ENCODE measurements around the gene PCLO.
"Not testable (repeated sequence)": the region's sequence is repeated elsewhere in the genome, so short reads cannot be mapped to it uniquely, and the experiment has no call there.

PCLO gene

GRCh38 chr7:82713506-82713905, 449.2 kb downstream of the PCLO start:
- Histone ChIP-seq H2BK12ac (ENCODE audit: low read length in 2 of 2) (no peak overlapping the region), H3K14ac (ENCODE audit: low read length in 2 of 2) (no peak overlapping the region), H3K27ac (ENCODE audit: low read length, poor library complexity, severe bottlenecking) (no peak overlapping the region), H3K23ac (ENCODE audit: low read length in 2 of 2) (no peak overlapping the region), H4K91ac (ENCODE audit: low read length) (no peak overlapping the region), H3K9me3 (ENCODE audit: control insufficient read depth, low read length) (no peaks in the 10 kb centered on the region), H2BK120ac (ENCODE audit: low read depth, low read length) (no peak overlapping the region), H3K4me3 (ENCODE audit: insufficient read depth in 1 of 2, low read depth in 1 of 2, low read length in 2 of 2) (no peak overlapping the region), H3K36me3 (ENCODE audit: control insufficient read depth in 1 of 2, insufficient read depth in 2 of 2, low read depth in 1 of 2, low read length in 2 of 2) (no peaks in the 10 kb centered on the region), H3K79me1 (replicated peaks; ENCODE audit: low read length, poor library complexity, severe bottlenecking) (no peaks in the 10 kb centered on the region), H2BK15ac (ENCODE audit: low read depth, poor library complexity, severe bottlenecking) (no peak overlapping the region), H2AK5ac (ENCODE audit: low read length, severe bottlenecking) (no peak overlapping the region), H2BK5ac (ENCODE audit: low read depth, low read length, poor library complexity, severe bottlenecking) (no peak overlapping the region), H2AFZ (ENCODE audit: low read depth, low read length) (no peak overlapping the region), H3K4ac (ENCODE audit: low read depth in 1 of 2, low read length in 2 of 2) (no peak overlapping the region), H3K4me1 (ENCODE audit: control insufficient read depth, insufficient read depth, low read depth, low read length) (no peaks in the 10 kb centered on the region), H3K4me2 (ENCODE audit: low read length, poor library complexity, severe bottlenecking) (no peak overlapping the region), H3K18ac (ENCODE audit: low read depth in 1 of 2, low read length in 2 of 2) (no peak overlapping the region), H3K27me3 (ENCODE audit: control insufficient read depth in 1 of 2, insufficient read depth in 1 of 2, low read length in 2 of 2) (no peaks in the 10 kb centered on the region), H4K8ac (ENCODE audit: low read length) (no peak overlapping the region), H3K9ac (ENCODE audit: low read length) (no peak overlapping the region)
- WGBS: no CpG with 5 or more reads among the region's 2 CpGs
- DNase-seq: no peak

GRCh38 chr7:82706344-82706743, 456.3 kb downstream of the PCLO start:
- H3K36me3 ChIP-seq (ENCODE audit: control insufficient read depth in 1 of 2, insufficient read depth in 2 of 2, low read depth in 1 of 2, low read length in 2 of 2); H3K9me3 ChIP-seq (ENCODE audit: control insufficient read depth, low read length); H4K91ac ChIP-seq (ENCODE audit: low read length); H3K27ac ChIP-seq (ENCODE audit: low read length, poor library complexity, severe bottlenecking); H2AFZ ChIP-seq (ENCODE audit: low read depth, low read length); DNase-seq; H2BK12ac ChIP-seq (ENCODE audit: low read length in 2 of 2); H3K18ac ChIP-seq (ENCODE audit: low read depth in 1 of 2, low read length in 2 of 2); H3K4me1 ChIP-seq (ENCODE audit: control insufficient read depth, insufficient read depth, low read depth, low read length); H2BK5ac ChIP-seq (ENCODE audit: low read depth, low read length, poor library complexity, severe bottlenecking); H4K8ac ChIP-seq (ENCODE audit: low read length); H3K14ac ChIP-seq (ENCODE audit: low read length in 2 of 2); H3K4me2 ChIP-seq (ENCODE audit: low read length, poor library complexity, severe bottlenecking); H3K79me1 ChIP-seq (replicated peaks; ENCODE audit: low read length, poor library complexity, severe bottlenecking); H3K4me3 ChIP-seq (ENCODE audit: insufficient read depth in 1 of 2, low read depth in 1 of 2, low read length in 2 of 2); H2BK15ac ChIP-seq (ENCODE audit: low read depth, poor library complexity, severe bottlenecking); H2AK5ac ChIP-seq (ENCODE audit: low read length, severe bottlenecking); H2BK120ac ChIP-seq (ENCODE audit: low read depth, low read length); H3K4ac ChIP-seq (ENCODE audit: low read depth in 1 of 2, low read length in 2 of 2); H3K27me3 ChIP-seq (ENCODE audit: control insufficient read depth in 1 of 2, insufficient read depth in 1 of 2, low read length in 2 of 2); H3K23ac ChIP-seq (ENCODE audit: low read length in 2 of 2); H3K9ac ChIP-seq (ENCODE audit: low read length): not testable (repeated sequence)
- WGBS: no CpG with 5 or more reads among the region's 1 CpG

DNA sequence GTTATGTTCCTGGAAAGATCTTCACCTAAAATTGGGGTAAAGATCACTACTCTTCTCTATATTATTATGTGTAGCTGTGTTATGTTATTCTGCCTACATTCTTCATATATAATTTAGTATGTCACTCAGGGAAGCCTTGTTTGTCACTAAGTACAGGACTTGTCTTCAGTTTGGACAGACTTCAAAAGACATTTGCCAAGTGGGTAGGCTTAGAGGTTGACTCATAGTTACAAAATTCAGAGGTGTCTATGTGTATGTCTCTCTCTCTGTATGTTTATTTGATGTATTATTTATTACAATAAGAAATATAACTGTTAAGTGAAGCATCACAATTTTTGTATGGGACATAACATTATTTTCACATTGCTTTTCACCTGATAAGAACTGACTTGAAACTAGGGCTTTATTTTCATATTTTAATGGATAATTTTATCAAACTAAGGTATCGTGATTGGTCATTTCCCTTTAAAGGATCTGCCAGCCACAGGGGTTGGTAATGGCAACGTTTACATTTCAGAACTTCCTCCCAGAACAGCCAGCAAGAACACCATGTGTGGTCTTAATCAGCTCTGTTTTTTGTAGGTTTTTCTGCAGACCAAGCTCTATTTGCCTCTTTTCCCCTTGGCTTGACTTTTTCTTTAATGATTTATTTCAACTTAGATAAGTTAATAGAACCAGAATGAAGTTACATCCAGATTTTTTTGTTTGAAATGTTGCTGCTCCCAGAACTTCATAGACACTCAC, 457.0 kb downstream of the PCLO start:
- H3K23ac ChIP-seq (ENCODE audit: low read length in 2 of 2): no peak overlapping the region
- no peak overlapping the region for H3K9ac ChIP-seq (ENCODE audit: low read length)
- H3K18ac ChIP-seq (ENCODE audit: low read depth in 1 of 2, low read length in 2 of 2): no peak overlapping the region
- no peak overlapping the region for H2BK15ac ChIP-seq (ENCODE audit: low read depth, poor library complexity, severe bottlenecking)
- H3K27me3 ChIP-seq (ENCODE audit: control insufficient read depth in 1 of 2, insufficient read depth in 1 of 2, low read length in 2 of 2): no peaks in the 10 kb centered on the region
- no peak overlapping the region for H2BK120ac ChIP-seq (ENCODE audit: low read depth, low read length)
- no peaks in the 10 kb centered on the region for H3K36me3 ChIP-seq (ENCODE audit: control insufficient read depth in 1 of 2, insufficient read depth in 2 of 2, low read depth in 1 of 2, low read length in 2 of 2)
- no peak overlapping the region for H3K4ac ChIP-seq (ENCODE audit: low read depth in 1 of 2, low read length in 2 of 2)
- H3K14ac ChIP-seq (ENCODE audit: low read length in 2 of 2): no peak overlapping the region
- 36% methylated on average over 2 of the region's 2 CpGs for WGBS
- H3K27ac ChIP-seq (ENCODE audit: low read length, poor library complexity, severe bottlenecking): no peak overlapping the region
- no peaks in the 10 kb centered on the region for H3K9me3 ChIP-seq (ENCODE audit: control insufficient read depth, low read length)
- DNase-seq: no peak
- no peak overlapping the region for H3K4me2 ChIP-seq (ENCODE audit: low read length, poor library complexity, severe bottlenecking)
- no peak overlapping the region for H2BK5ac ChIP-seq (ENCODE audit: low read depth, low read length, poor library complexity, severe bottlenecking)
- H4K91ac ChIP-seq (ENCODE audit: low read length): no peak overlapping the region
- H2AK5ac ChIP-seq (ENCODE audit: low read length, severe bottlenecking): no peak overlapping the region
- H2BK12ac ChIP-seq (ENCODE audit: low read length in 2 of 2): no peak overlapping the region
- no peak overlapping the region for H3K4me3 ChIP-seq (ENCODE audit: insufficient read depth in 1 of 2, low read depth in 1 of 2, low read length in 2 of 2)
- H3K4me1 ChIP-seq (ENCODE audit: control insufficient read depth, insufficient read depth, low read depth, low read length): no peaks in the 10 kb centered on the region
- H3K79me1 ChIP-seq (replicated peaks; ENCODE audit: low read length, poor library complexity, severe bottlenecking): no peaks in the 10 kb centered on the region
- no peak overlapping the region for H2AFZ ChIP-seq (ENCODE audit: low read depth, low read length)
- no peak overlapping the region for H4K8ac ChIP-seq (ENCODE audit: low read length)

DNA sequence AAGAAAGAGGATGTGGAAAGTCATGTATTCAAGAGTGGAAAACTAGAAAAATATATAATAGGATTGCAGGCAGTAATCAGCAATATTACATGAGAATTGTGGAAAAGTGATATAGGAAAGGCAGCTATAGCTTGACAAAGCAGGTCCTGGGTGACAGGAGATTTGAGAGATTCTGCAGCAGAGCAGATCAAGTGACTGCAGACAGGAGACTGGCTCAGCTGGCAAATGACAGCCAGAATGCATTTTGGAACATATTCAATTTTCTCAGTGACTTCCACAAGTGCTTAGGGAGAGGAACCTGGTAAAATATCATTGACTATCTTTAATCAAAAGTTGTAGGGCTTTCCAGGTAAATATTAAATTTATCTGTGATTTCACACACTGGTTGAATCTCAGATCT, 458.6 kb downstream of the PCLO start:
- no peak overlapping the region for H3K4ac ChIP-seq (ENCODE audit: low read depth in 1 of 2, low read length in 2 of 2)
- DNase-seq: no peak
- H3K4me2 ChIP-seq (ENCODE audit: low read length, poor library complexity, severe bottlenecking): no peak overlapping the region
- H3K9me3 ChIP-seq (ENCODE audit: control insufficient read depth, low read length): peaks cover 5% of the 10 kb centered on the region
- no peaks in the 10 kb centered on the region for H3K4me1 ChIP-seq (ENCODE audit: control insufficient read depth, insufficient read depth, low read depth, low read length)
- H3K27me3 ChIP-seq (ENCODE audit: control insufficient read depth in 1 of 2, insufficient read depth in 1 of 2, low read length in 2 of 2): no peaks in the 10 kb centered on the region
- no peak overlapping the region for H3K18ac ChIP-seq (ENCODE audit: low read depth in 1 of 2, low read length in 2 of 2)
- H2BK120ac ChIP-seq (ENCODE audit: low read depth, low read length): no peak overlapping the region
- no peak overlapping the region for H2AFZ ChIP-seq (ENCODE audit: low read depth, low read length)
- H3K27ac ChIP-seq (ENCODE audit: low read length, poor library complexity, severe bottlenecking): no peak overlapping the region
- H3K36me3 ChIP-seq (ENCODE audit: control insufficient read depth in 1 of 2, insufficient read depth in 2 of 2, low read depth in 1 of 2, low read length in 2 of 2): no peaks in the 10 kb centered on the region
- no peak overlapping the region for H3K23ac ChIP-seq (ENCODE audit: low read length in 2 of 2)
- H3K79me1 ChIP-seq (replicated peaks; ENCODE audit: low read length, poor library complexity, severe bottlenecking): no peaks in the 10 kb centered on the region
- H4K8ac ChIP-seq (ENCODE audit: low read length): no peak overlapping the region
- H3K4me3 ChIP-seq (ENCODE audit: insufficient read depth in 1 of 2, low read depth in 1 of 2, low read length in 2 of 2): no peak overlapping the region
- no peak overlapping the region for H2BK5ac ChIP-seq (ENCODE audit: low read depth, low read length, poor library complexity, severe bottlenecking)
- H2AK5ac ChIP-seq (ENCODE audit: low read length, severe bottlenecking): no peak overlapping the region
- no peak overlapping the region for H3K9ac ChIP-seq (ENCODE audit: low read length)
- H4K91ac ChIP-seq (ENCODE audit: low read length): no peak overlapping the region
- H3K14ac ChIP-seq (ENCODE audit: low read length in 2 of 2): no peak overlapping the region
- H2BK12ac ChIP-seq (ENCODE audit: low read length in 2 of 2): no peak overlapping the region
- no peak overlapping the region for H2BK15ac ChIP-seq (ENCODE audit: low read depth, poor library complexity, severe bottlenecking)
